Chondrocyte (in vitro differentiated cells): ENCODE results near the gene NEK6. TPM values are rescaled to one million over a fixed set of nuclear protein-coding genes. Genes with fewer than 3 reads are reported as not detected.

Experiments used
- DNase-seq: peaks from one replicate; pipeline ENCODE4 v3.0.0; 2021; ENCODE audit warnings: mixed read lengths, low spot score
- H3K27ac Mint-ChIP-seq: one replicate; pipeline ENCODE4 v1.8.0; 2021; ENCODE audit warnings: mild to moderate bottlenecking, moderate library complexity, mixed read lengths; ENCODE audit not compliant: unreplicated experiment
- H3K27me3 Mint-ChIP-seq: 2 replicates; pipeline ENCODE4 v1.8.0; 2021; ENCODE audit warnings: low read depth, mixed read lengths
- H3K36me3 Mint-ChIP-seq: 2 replicates; pipeline ENCODE4 v1.8.0; 2021; ENCODE audit warnings: low read depth, mixed read lengths
- H3K4me1 Mint-ChIP-seq: 2 replicates; pipeline ENCODE4 v1.8.0; 2021; ENCODE audit warnings: low read depth, mild to moderate bottlenecking, mixed read lengths
- H3K4me3 Mint-ChIP-seq: one replicate; pipeline ENCODE4 v1.8.0; 2021; ENCODE audit warnings: mild to moderate bottlenecking, moderate library complexity, mixed read lengths; ENCODE audit not compliant: unreplicated experiment
- H3K9me3 Mint-ChIP-seq: 2 replicates; pipeline ENCODE4 v1.8.0; 2021; ENCODE audit warnings: low read depth, mixed read lengths
- CTCF ChIP-seq: fragments of 200-600 bp; sonication (generic); IDR thresholded peaks from 2 replicates; pipeline ENCODE4 v1.5.0; 2021; ENCODE audit warnings: antibody characterized with exemption, mild to moderate bottlenecking, moderate library complexity
- total RNA-seq: library from RNA; stranded (reverse); gene quantifications from 3 replicates; pipeline ENCODE4 v1.2.1, GENCODE V29; 2021

The NEK6 gene
- total RNA-seq, 1 donor from 2014 or later, result 110 TPM

DNA sequence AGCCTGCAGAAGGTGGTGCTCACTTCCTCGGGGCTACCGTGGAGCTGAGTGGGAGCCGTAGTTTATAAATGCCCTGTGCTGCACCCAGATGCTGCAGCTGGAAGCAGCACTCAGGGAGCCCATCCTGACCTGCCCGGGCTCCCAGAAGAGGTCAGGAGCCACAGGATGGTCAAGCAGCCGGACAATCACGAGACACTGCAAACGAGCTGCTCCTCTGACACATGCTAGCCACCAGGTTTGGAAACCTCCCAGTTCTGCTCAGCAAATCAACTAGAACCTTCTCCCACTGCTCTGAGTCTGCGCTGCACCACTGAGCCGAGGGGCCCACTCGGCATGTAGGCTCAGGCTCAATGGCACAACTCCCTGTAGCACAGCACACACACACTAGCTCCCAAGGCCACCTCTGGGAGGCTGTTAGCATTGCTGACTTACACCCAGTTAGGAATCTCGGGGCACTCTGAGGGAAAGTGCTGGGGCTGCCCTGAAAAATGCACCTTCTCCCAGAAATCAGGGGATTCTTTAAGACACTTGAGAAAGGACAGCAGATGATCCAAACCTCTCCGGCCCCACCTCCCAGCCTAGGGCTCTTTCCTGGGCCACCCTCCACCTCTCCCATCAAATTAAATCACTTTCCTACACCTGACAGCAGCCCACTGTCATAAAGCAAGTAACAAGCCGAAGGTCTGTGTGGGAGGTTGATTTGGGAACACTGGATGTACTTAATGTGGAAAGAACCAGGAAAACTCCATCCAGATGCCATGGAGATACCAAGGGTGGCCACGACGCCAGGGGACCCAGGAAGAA lies 98.4 kb downstream of the NEK6 start:
- H3K9me3 Mint-ChIP-seq, result no peaks in the 10 kb centered on the region
- H3K4me3 Mint-ChIP-seq, result no peak overlapping the region
- no peak for TF ChIP-seq CTCF
- peak overlapping the region; percentile 76 for H3K27ac Mint-ChIP-seq
- peaks cover 29% of the 10 kb centered on the region for H3K4me1 Mint-ChIP-seq
- peaks cover 34% of the 10 kb centered on the region for H3K36me3 Mint-ChIP-seq
- H3K27me3 Mint-ChIP-seq, result no peaks in the 10 kb centered on the region
- no peak for DNase-seq

GRCh38 chr9:124356745-124357390 lies 99.1 kb downstream of the NEK6 start:
- no peak for DNase-seq
- H3K27ac Mint-ChIP-seq, result peak overlapping the region; percentile 61
- no peak for TF ChIP-seq CTCF
- H3K36me3 Mint-ChIP-seq, result peaks cover 31% of the 10 kb centered on the region
- no peak overlapping the region for H3K4me3 Mint-ChIP-seq
- peaks cover 37% of the 10 kb centered on the region for H3K4me1 Mint-ChIP-seq
- H3K9me3 Mint-ChIP-seq, result no peaks in the 10 kb centered on the region
- no peaks in the 10 kb centered on the region for H3K27me3 Mint-ChIP-seq

- peak; percentile 55 for TF ChIP-seq CTCF
- Mint-ChIP-seq H3K27me3 (no peaks in the 10 kb centered on the region), H3K4me1 (peaks cover 33% of the 10 kb centered on the region), H3K4me3 (no peak overlapping the region), H3K36me3 (peaks cover 22% of the 10 kb centered on the region), H3K9me3 (no peaks in the 10 kb centered on the region), H3K27ac (peak overlapping the region; percentile 61)
- DNase-seq, result no peak
Measured at GRCh38 chr9:124357721-124358361, 100.1 kb downstream of the NEK6 start.

- H3K36me3 Mint-ChIP-seq, result peaks cover 16% of the 10 kb centered on the region
- no peak for TF ChIP-seq CTCF
- no peak for DNase-seq
- H3K27me3 Mint-ChIP-seq, result no peaks in the 10 kb centered on the region
- H3K4me3 Mint-ChIP-seq, result no peak overlapping the region
- peak overlapping the region; percentile 1 for H3K27ac Mint-ChIP-seq
- no peaks in the 10 kb centered on the region for H3K9me3 Mint-ChIP-seq
- H3K4me1 Mint-ChIP-seq, result peaks cover 30% of the 10 kb centered on the region
Measured at GRCh38 chr9:124358631-124359030, 100.9 kb downstream of the NEK6 start.

DNA sequence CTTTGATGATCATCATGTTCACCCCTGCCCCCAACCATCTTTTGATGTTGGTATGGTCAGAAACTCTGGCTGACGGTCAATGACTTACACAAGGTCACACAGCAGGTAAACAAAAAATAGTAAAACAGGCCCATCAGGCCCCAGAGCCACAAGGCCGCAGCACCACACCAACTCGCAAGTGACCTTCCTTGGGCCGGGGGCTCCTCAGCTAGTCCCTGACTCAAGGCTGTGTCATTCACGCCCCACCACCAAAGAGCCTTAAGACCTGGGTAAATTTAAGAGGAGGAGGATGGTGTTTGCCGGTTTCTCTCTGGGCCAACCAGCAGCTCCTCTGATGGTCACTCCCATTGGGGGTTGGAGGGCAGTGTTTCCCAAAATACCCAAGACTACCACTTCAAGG lies 101.7 kb downstream of the NEK6 start:
- no peak for DNase-seq
- H3K4me1 Mint-ChIP-seq, result peaks cover 24% of the 10 kb centered on the region
- H3K27me3 Mint-ChIP-seq, result no peaks in the 10 kb centered on the region
- H3K9me3 Mint-ChIP-seq, result no peaks in the 10 kb centered on the region
- no peak for TF ChIP-seq CTCF
- H3K4me3 Mint-ChIP-seq, result no peak overlapping the region
- H3K27ac Mint-ChIP-seq, result peak overlapping the region; percentile 22
- H3K36me3 Mint-ChIP-seq, result peaks cover 11% of the 10 kb centered on the region
